ENCODE measurements around the gene SLC26A11. TPM values are rescaled to one million over a fixed set of nuclear protein-coding genes. Genes with fewer than 3 reads are reported as not detected.
"Not testable (repeated sequence)": the region's sequence is repeated elsewhere in the genome, so short reads cannot be mapped to it uniquely, and the experiment has no call there.

Gene SLC26A11
- total and polyA plus RNA-seq, 4 donors = 19.2 to 61.7 (median 34.1) TPM

GRCh38 chr17:80191865-80192661, 28.2 kb upstream of the SLC26A11 start:
- DNase-seq (ENCODE audit: low read depth in 4 of 6, low spot score in 6 of 6) = peak in 2 of 6 donors; percentile 53 to 54
- H3K27me3 ChIP-seq (ENCODE audit: control insufficient read depth, insufficient read depth, low read length) = no peaks in the 10 kb centered on the region
- no peak overlapping the region for H3K27ac ChIP-seq (ENCODE audit: low read depth, low read length)
- peaks cover 17% of the 10 kb centered on the region for H3K4me1 ChIP-seq (ENCODE audit: control insufficient read depth, insufficient read depth, low read length)
- peak overlapping the region; percentile 4 for H3K4me3 ChIP-seq (ENCODE audit: low read depth, low read length)
- H3K9me3 ChIP-seq (ENCODE audit: control insufficient read depth, insufficient read depth, low read length) = no peaks in the 10 kb centered on the region
- no peaks in the 10 kb centered on the region for H3K36me3 ChIP-seq (ENCODE audit: control insufficient read depth, insufficient read depth, low read length)
- WGBS (ENCODE audit: insufficient coverage) = 31% methylated on average over 18 of the region's 29 CpGs

GRCh38 chr17:80195141-80195540, 25.1 kb upstream of the SLC26A11 start:
- Histone ChIP-seq H3K4me3 (ENCODE audit: low read depth, low read length) (no peak overlapping the region), H3K9me3 (ENCODE audit: control insufficient read depth, insufficient read depth, low read length) (no peaks in the 10 kb centered on the region), H3K36me3 (ENCODE audit: control insufficient read depth, insufficient read depth, low read length) (peaks cover 4% of the 10 kb centered on the region), H3K27ac (ENCODE audit: low read depth, low read length) (no peak overlapping the region), H3K27me3 (ENCODE audit: control insufficient read depth, insufficient read depth, low read length) (no peaks in the 10 kb centered on the region), H3K4me1 (ENCODE audit: control insufficient read depth, insufficient read depth, low read length) (peaks cover 17% of the 10 kb centered on the region)
- 91% methylated on average over 14 of the region's 14 CpGs for WGBS (ENCODE audit: insufficient coverage)
- no peak for DNase-seq (ENCODE audit: low read depth in 4 of 6, low spot score in 6 of 6)

DNA sequence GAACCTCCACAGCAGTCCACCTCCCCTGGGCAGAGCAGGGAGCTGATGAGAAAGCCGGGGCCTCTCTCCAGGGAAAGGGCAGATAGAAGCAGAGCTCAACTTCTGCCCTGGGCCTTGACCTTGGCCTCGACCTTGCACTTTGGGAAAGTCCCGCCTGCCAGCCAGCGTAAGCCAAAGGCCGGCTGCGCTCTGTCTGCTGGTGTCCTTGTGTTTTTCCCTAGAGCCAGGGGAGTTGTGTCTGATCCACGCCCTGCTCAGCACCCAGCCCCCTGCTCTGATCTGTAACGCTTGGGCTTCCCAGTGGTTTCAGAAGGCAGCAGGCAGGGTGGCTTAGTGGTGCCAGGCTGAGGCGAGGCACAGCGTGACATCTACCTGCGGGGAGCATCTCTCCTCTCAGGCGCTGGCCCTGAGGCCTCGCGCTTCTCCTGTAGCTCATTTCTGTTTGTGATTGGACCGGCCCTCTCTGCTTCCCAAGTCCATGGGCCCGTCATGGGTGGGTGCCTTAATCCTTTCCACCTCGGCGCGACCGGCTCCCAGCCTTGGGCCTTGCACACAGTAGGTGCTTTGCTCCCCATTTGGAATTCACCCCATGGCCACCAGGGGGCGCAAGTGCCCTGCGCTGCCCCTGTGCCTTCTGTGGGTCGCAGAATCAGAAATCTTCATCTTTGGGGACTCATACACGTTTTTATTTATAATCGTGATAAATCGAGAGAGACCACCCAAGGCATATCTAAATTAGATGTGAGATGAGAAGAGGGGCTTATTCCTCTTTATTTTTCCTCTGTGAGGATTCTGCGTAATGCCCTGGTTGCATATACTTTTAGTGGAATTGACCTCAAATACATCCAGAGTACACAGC, 24.3 kb upstream of the SLC26A11 start:
- H3K4me3 ChIP-seq (ENCODE audit: low read depth, low read length) = no peak overlapping the region
- H3K36me3 ChIP-seq (ENCODE audit: control insufficient read depth, insufficient read depth, low read length) = peaks cover 4% of the 10 kb centered on the region
- no peaks in the 10 kb centered on the region for H3K9me3 ChIP-seq (ENCODE audit: control insufficient read depth, insufficient read depth, low read length)
- peaks cover 17% of the 10 kb centered on the region for H3K4me1 ChIP-seq (ENCODE audit: control insufficient read depth, insufficient read depth, low read length)
- no peak for DNase-seq (ENCODE audit: low read depth in 4 of 6, low spot score in 6 of 6)
- WGBS (ENCODE audit: insufficient coverage) = 64% methylated on average over 22 of the region's 27 CpGs
- H3K27ac ChIP-seq (ENCODE audit: low read depth, low read length) = no peak overlapping the region
- H3K27me3 ChIP-seq (ENCODE audit: control insufficient read depth, insufficient read depth, low read length) = no peaks in the 10 kb centered on the region

- no peak for DNase-seq (ENCODE audit: low read depth in 4 of 6, low spot score in 6 of 6)
- H3K4me1 ChIP-seq (ENCODE audit: control insufficient read depth, insufficient read depth, low read length) = peaks cover 9% of the 10 kb centered on the region
- H3K4me3 ChIP-seq (ENCODE audit: low read depth, low read length) = no peak overlapping the region
- peaks cover 4% of the 10 kb centered on the region for H3K36me3 ChIP-seq (ENCODE audit: control insufficient read depth, insufficient read depth, low read length)
- no peaks in the 10 kb centered on the region for H3K27me3 ChIP-seq (ENCODE audit: control insufficient read depth, insufficient read depth, low read length)
- no peaks in the 10 kb centered on the region for H3K9me3 ChIP-seq (ENCODE audit: control insufficient read depth, insufficient read depth, low read length)
- H3K27ac ChIP-seq (ENCODE audit: low read depth, low read length) = no peak overlapping the region
- WGBS (ENCODE audit: insufficient coverage) = 79% methylated on average over 5 of the region's 7 CpGs
These were observed 23.6 kb upstream of the SLC26A11 start for GRCh38 chr17:80196652-80197051.

DNA sequence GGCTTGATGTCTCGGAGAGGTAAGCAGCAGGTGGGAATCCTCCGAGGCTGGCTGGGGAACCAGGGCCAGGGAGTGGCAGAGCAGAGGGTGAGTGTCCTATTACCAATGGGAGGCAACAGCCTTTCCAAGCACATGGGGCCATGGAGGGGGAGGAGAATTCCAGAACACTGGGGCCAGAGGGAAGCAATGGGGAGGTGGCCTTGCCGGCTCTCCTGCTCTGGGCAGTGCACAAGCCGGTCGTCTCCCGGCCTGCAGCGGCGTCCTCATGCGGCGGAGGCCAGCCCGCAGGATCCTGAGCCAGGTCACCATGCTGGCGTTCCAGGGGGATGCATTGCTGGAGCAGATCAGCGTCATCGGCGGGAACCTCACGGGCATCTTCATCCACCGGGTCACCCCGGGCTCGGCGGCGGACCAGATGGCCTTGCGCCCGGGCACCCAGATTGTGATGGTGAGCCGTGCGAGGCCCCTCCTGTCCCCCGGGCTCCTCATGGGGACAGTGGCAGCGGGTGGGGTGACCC, 22.0 kb upstream of the SLC26A11 start:
- Histone ChIP-seq H3K4me3 (ENCODE audit: low read depth, low read length) (no peak overlapping the region), H3K27ac (ENCODE audit: low read depth, low read length) (no peak overlapping the region), H3K9me3 (ENCODE audit: control insufficient read depth, insufficient read depth, low read length) (no peaks in the 10 kb centered on the region), H3K27me3 (ENCODE audit: control insufficient read depth, insufficient read depth, low read length) (no peaks in the 10 kb centered on the region), H3K4me1 (ENCODE audit: control insufficient read depth, insufficient read depth, low read length) (no peaks in the 10 kb centered on the region), H3K36me3 (ENCODE audit: control insufficient read depth, insufficient read depth, low read length) (peaks cover 8% of the 10 kb centered on the region)
- DNase-seq (ENCODE audit: low read depth in 4 of 6, low spot score in 6 of 6) = no peak
- WGBS (ENCODE audit: insufficient coverage) = 78% methylated on average over 27 of the region's 27 CpGs

GRCh38 chr17:80199295-80199694, 20.9 kb upstream of the SLC26A11 start:
- H3K4me3 ChIP-seq (ENCODE audit: low read depth, low read length); DNase-seq (ENCODE audit: low read depth in 4 of 6, low spot score in 6 of 6); H3K27ac ChIP-seq (ENCODE audit: low read depth, low read length); H3K9me3 ChIP-seq (ENCODE audit: control insufficient read depth, insufficient read depth, low read length); H3K4me1 ChIP-seq (ENCODE audit: control insufficient read depth, insufficient read depth, low read length); H3K27me3 ChIP-seq (ENCODE audit: control insufficient read depth, insufficient read depth, low read length): not testable (repeated sequence)
- WGBS (ENCODE audit: insufficient coverage) = 86% methylated on average over 5 of the region's 6 CpGs
- H3K36me3 ChIP-seq (ENCODE audit: control insufficient read depth, insufficient read depth, low read length) = peaks cover 17% of the 10 kb centered on the region

DNA sequence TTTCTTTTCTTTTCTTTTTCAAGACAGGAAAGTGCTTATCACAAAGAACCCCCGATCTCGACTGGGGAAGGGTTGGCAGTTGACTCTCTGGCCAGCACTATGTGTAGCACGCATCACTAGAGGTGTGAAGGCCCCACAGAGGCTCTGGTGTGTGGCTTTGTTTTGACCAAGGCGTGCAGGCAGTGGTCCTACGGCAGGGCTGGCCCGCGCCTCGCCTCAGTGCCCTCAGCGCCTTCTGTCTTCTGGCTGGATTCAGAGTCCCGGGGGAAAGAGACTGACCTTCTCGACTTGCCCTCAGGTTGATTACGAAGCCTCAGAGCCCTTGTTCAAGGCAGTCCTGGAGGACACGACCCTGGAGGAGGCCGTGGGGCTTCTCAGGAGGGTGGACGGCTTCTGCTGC, 18.8 kb upstream of the SLC26A11 start:
- no peak for DNase-seq (ENCODE audit: low read depth in 4 of 6, low spot score in 6 of 6)
- Histone ChIP-seq H3K36me3 (ENCODE audit: control insufficient read depth, insufficient read depth, low read length) (peaks cover 30% of the 10 kb centered on the region), H3K4me1 (ENCODE audit: control insufficient read depth, insufficient read depth, low read length) (no peaks in the 10 kb centered on the region), H3K27me3 (ENCODE audit: control insufficient read depth, insufficient read depth, low read length) (no peaks in the 10 kb centered on the region), H3K4me3 (ENCODE audit: low read depth, low read length) (no peak overlapping the region), H3K27ac (ENCODE audit: low read depth, low read length) (no peak overlapping the region), H3K9me3 (ENCODE audit: control insufficient read depth, insufficient read depth, low read length) (no peaks in the 10 kb centered on the region)
- WGBS (ENCODE audit: insufficient coverage) = 90% methylated on average over 13 of the region's 15 CpGs

DNA sequence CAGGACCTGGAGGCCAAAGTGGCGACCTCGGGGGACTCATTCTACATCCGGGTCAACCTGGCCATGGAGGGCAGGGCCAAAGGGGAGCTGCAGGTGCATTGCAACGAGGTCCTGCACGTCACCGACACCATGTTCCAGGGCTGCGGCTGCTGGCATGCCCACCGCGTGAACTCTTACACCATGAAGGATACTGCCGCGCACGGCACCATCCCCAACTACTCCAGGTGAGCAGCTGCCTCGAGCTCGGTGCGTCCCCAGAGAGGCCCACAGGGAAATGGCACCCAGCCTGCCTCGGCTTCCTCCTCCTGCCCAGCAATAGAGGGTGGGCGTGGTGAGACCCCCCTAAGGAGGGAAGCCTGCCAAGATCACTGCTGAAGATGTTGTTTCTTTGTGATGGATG, 18.0 kb upstream of the SLC26A11 start:
- Histone ChIP-seq H3K4me3 (ENCODE audit: low read depth, low read length) (no peak overlapping the region), H3K27ac (ENCODE audit: low read depth, low read length) (no peak overlapping the region), H3K9me3 (ENCODE audit: control insufficient read depth, insufficient read depth, low read length) (no peaks in the 10 kb centered on the region), H3K36me3 (ENCODE audit: control insufficient read depth, insufficient read depth, low read length) (peaks cover 36% of the 10 kb centered on the region), H3K27me3 (ENCODE audit: control insufficient read depth, insufficient read depth, low read length) (no peaks in the 10 kb centered on the region), H3K4me1 (ENCODE audit: control insufficient read depth, insufficient read depth, low read length) (no peaks in the 10 kb centered on the region)
- 89% methylated on average over 17 of the region's 17 CpGs for WGBS (ENCODE audit: insufficient coverage)
- no peak for DNase-seq (ENCODE audit: low read depth in 4 of 6, low spot score in 6 of 6)

DNA sequence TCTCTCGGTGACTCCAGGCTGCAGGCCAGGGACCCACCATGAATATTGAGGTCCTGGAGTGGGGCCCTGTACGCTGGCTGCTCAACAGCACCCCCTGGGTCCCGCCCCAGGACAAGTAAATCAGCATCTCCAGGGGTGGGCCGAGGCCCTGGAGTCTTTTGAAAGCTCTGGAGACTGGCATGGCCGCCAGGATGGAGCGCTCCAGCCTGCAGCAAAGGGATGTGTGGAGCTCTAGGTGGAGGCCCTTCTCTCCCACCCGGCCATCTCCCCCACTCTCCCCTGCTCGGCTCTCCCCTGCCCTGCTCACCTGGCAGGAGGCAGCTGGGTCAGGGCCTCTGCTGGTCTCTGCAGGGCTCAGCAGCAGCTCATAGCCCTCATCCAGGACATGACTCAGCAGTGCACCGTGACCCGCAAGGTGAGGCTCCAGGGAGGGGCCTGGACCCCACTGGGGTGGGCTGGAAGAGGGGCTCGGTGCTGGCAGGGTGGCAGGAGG, 16.7 kb upstream of the SLC26A11 start:
- Histone ChIP-seq H3K27me3 (ENCODE audit: control insufficient read depth, insufficient read depth, low read length) (no peaks in the 10 kb centered on the region), H3K36me3 (ENCODE audit: control insufficient read depth, insufficient read depth, low read length) (peaks cover 41% of the 10 kb centered on the region), H3K4me3 (ENCODE audit: low read depth, low read length) (no peak overlapping the region), H3K9me3 (ENCODE audit: control insufficient read depth, insufficient read depth, low read length) (no peaks in the 10 kb centered on the region), H3K4me1 (ENCODE audit: control insufficient read depth, insufficient read depth, low read length) (no peaks in the 10 kb centered on the region), H3K27ac (ENCODE audit: low read depth, low read length) (no peak overlapping the region)
- no peak for DNase-seq (ENCODE audit: low read depth in 4 of 6, low spot score in 6 of 6)
- 66% methylated on average over 7 of the region's 11 CpGs for WGBS (ENCODE audit: insufficient coverage)

Data from spinal cord (tissue), 10 donors.